SJCRH30 (cell line): ENCODE measurements around the gene RTN4RL1. TPM values are rescaled to one million over a fixed set of nuclear protein-coding genes. Genes with fewer than 3 reads are reported as not detected.
"Not testable (repeated sequence)": the region's sequence is repeated elsewhere in the genome, so short reads cannot be mapped to it uniquely, and the experiment has no call there.

Experiments
- DNase-seq, 2 experiments: peaks; one replicate each; pipeline ENCODE4 v3.0.0-alpha.2; 2015 to 2020
- H3K27ac ChIP-seq: fragments of 250-450 bp; sonication (Bioruptor Pico); 2 replicates; pipeline ENCODE4 v1.5.1; 2020; ENCODE audit warnings: mild to moderate bottlenecking, moderate library complexity
- H3K27me3 ChIP-seq: fragments of 250-450 bp; sonication (Bioruptor Pico); 2 replicates; pipeline ENCODE4 v1.5.1; 2020; ENCODE audit warnings: mild to moderate bottlenecking, moderate library complexity
- H3K36me3 ChIP-seq: fragments of 250-450 bp; sonication (Bioruptor Pico); 2 replicates; pipeline ENCODE4 v1.5.1; 2020; ENCODE audit warnings: mild to moderate bottlenecking, moderate library complexity
- H3K4me1 ChIP-seq: fragments of 250-450 bp; sonication (Bioruptor Pico); 2 replicates; pipeline ENCODE4 v1.5.1; 2020; ENCODE audit warnings: mild to moderate bottlenecking, moderate library complexity
- H3K4me3 ChIP-seq: fragments of 250-450 bp; sonication (Bioruptor Pico); 2 replicates; pipeline ENCODE4 v1.5.1; 2020; ENCODE audit warnings: mild to moderate bottlenecking, moderate library complexity
- H3K9me3 ChIP-seq: fragments of 250-450 bp; sonication (Bioruptor Pico); replicated peaks from 2 replicates; pipeline ENCODE4 v1.5.1; 2020; ENCODE audit warnings: mild to moderate bottlenecking, moderate library complexity
- total RNA-seq: library from RNA; depleted of rRNA; stranded (reverse); fragments of >200 nt; shearing (Covaris generic); gene quantifications from 2 replicates; pipeline ENCODE4 v1.2.3, GENCODE V29; 2014

RTN4RL1 gene
- total RNA-seq, 1 experiment from 2014 or later = 0.83 TPM

GRCh38 chr17:1905190-1905913 lies 119.8 kb downstream of the RTN4RL1 start:
- Histone ChIP-seq H3K27ac (no peak overlapping the region), H3K4me3 (no peak overlapping the region), H3K4me1 (peaks cover 18% of the 10 kb centered on the region), H3K27me3 (no peaks in the 10 kb centered on the region), H3K9me3 (no peaks in the 10 kb centered on the region), H3K36me3 (no peaks in the 10 kb centered on the region)
- no peak for DNase-seq

GRCh38 chr17:1904273-1905182 lies 120.6 kb downstream of the RTN4RL1 start:
- H3K4me3 ChIP-seq = no peak overlapping the region
- no peak for DNase-seq
- peaks cover 18% of the 10 kb centered on the region for H3K4me1 ChIP-seq
- no peaks in the 10 kb centered on the region for H3K36me3 ChIP-seq
- H3K27me3 ChIP-seq = no peaks in the 10 kb centered on the region
- H3K27ac ChIP-seq = no peak overlapping the region
- no peaks in the 10 kb centered on the region for H3K9me3 ChIP-seq

- H3K4me1 ChIP-seq = no peaks in the 10 kb centered on the region
- H3K9me3 ChIP-seq = no peaks in the 10 kb centered on the region
- H3K36me3 ChIP-seq = peaks cover 8% of the 10 kb centered on the region; the same call in 1 of the 2 replicates
- H3K27me3 ChIP-seq = no peaks in the 10 kb centered on the region
- H3K27ac ChIP-seq = no peak overlapping the region
- no peak for DNase-seq
- no peak overlapping the region for H3K4me3 ChIP-seq
These were observed 125.6 kb downstream of the RTN4RL1 start for GRCh38 chr17:1899403-1900000.

- no peak for DNase-seq
- no peaks in the 10 kb centered on the region for H3K4me1 ChIP-seq
- H3K27ac ChIP-seq = no peak overlapping the region
- no peaks in the 10 kb centered on the region for H3K27me3 ChIP-seq
- H3K9me3 ChIP-seq = no peaks in the 10 kb centered on the region
- H3K4me3 ChIP-seq = no peak overlapping the region
- peaks cover 8% of the 10 kb centered on the region; the same call in 1 of the 2 replicates for H3K36me3 ChIP-seq
These were observed 126.3 kb downstream of the RTN4RL1 start for GRCh38 chr17:1898872-1899271.

GRCh38 chr17:1898332-1898731 lies 126.8 kb downstream of the RTN4RL1 start:
- H3K4me1 ChIP-seq = no peaks in the 10 kb centered on the region
- H3K4me3 ChIP-seq = no peak overlapping the region
- H3K36me3 ChIP-seq = peaks cover 8% of the 10 kb centered on the region; the same call in 1 of the 2 replicates
- no peaks in the 10 kb centered on the region for H3K9me3 ChIP-seq
- H3K27me3 ChIP-seq = no peaks in the 10 kb centered on the region
- DNase-seq = no peak
- H3K27ac ChIP-seq = no peak overlapping the region

GRCh38 chr17:1897105-1897656 lies 128.0 kb downstream of the RTN4RL1 start:
- no peak overlapping the region for H3K4me3 ChIP-seq
- H3K27me3 ChIP-seq = no peaks in the 10 kb centered on the region
- peaks cover 8% of the 10 kb centered on the region; the same call in 1 of the 2 replicates for H3K36me3 ChIP-seq
- H3K27ac ChIP-seq = no peak overlapping the region
- H3K9me3 ChIP-seq = no peaks in the 10 kb centered on the region
- no peak for DNase-seq
- H3K4me1 ChIP-seq = no peaks in the 10 kb centered on the region

- Histone ChIP-seq H3K9me3 (no peaks in the 10 kb centered on the region), H3K27me3 (no peaks in the 10 kb centered on the region), H3K4me1 (no peaks in the 10 kb centered on the region), H3K36me3 (peaks cover 8% of the 10 kb centered on the region; the same call in 1 of the 2 replicates), H3K4me3 (no peak overlapping the region), H3K27ac (no peak overlapping the region)
- no peak for DNase-seq
These were observed 128.7 kb downstream of the RTN4RL1 start for GRCh38 chr17:1896243-1897104.

GRCh38 chr17:1895479-1895878 lies 129.7 kb downstream of the RTN4RL1 start:
- H3K4me3 ChIP-seq, DNase-seq, H3K9me3 ChIP-seq, H3K36me3 ChIP-seq, H3K27ac ChIP-seq, H3K4me1 ChIP-seq, H3K27me3 ChIP-seq: not testable (repeated sequence)

GRCh38 chr17:1894753-1895339 lies 130.3 kb downstream of the RTN4RL1 start:
- Histone ChIP-seq H3K4me1 (no peaks in the 10 kb centered on the region), H3K36me3 (peaks cover 8% of the 10 kb centered on the region; the same call in 1 of the 2 replicates), H3K27ac (no peak overlapping the region), H3K27me3 (no peaks in the 10 kb centered on the region), H3K4me3 (no peak overlapping the region), H3K9me3 (no peaks in the 10 kb centered on the region)
- no peak for DNase-seq

- no peak for DNase-seq
These were observed 134.2 kb downstream of the RTN4RL1 start for GRCh38 chr17:1890758-1891450.

GRCh38 chr17:1888741-1889140 lies 136.4 kb downstream of the RTN4RL1 start:
- Histone ChIP-seq H3K4me1 (no peaks in the 10 kb centered on the region), H3K27me3 (no peaks in the 10 kb centered on the region), H3K4me3 (no peak overlapping the region), H3K27ac (no peak overlapping the region), H3K9me3 (no peaks in the 10 kb centered on the region), H3K36me3 (peaks cover 16% of the 10 kb centered on the region; the same call in 1 of the 2 replicates)
- DNase-seq = no peak

More at GRCh38 chr17:1890758-1891450, 134.2 kb downstream of the RTN4RL1 start:
- no peak overlapping the region for H3K27ac ChIP-seq
- no peaks in the 10 kb centered on the region for H3K4me1 ChIP-seq
- no peaks in the 10 kb centered on the region for H3K27me3 ChIP-seq
- H3K4me3 ChIP-seq = no peak overlapping the region
- H3K9me3 ChIP-seq = no peaks in the 10 kb centered on the region
- peaks cover 10% of the 10 kb centered on the region; the same call in 1 of the 2 replicates for H3K36me3 ChIP-seq
